ENCODE measurements around the gene DRD3. TPM values are rescaled to one million over a fixed set of nuclear protein-coding genes. Genes with fewer than 3 reads are reported as not detected.
A peak's percentile ranks its signal among the peaks of the same experiment; 100 is the strongest.

The DRD3 gene
- total RNA-seq, 1 experiment from 2014 or later: not detected

GRCh38 chr3:114147251-114147650, 31.6 kb downstream of the DRD3 start:
- H3K4me2 ChIP-seq (ENCODE audit: insufficient read depth, insufficient read length, low read length): no peak overlapping the region
- H4K5ac ChIP-seq (ENCODE audit: insufficient read length, low read depth, low read length): no peak overlapping the region
- H3K18ac ChIP-seq (ENCODE audit: insufficient read length, low read depth, low read length): no peak overlapping the region
- no peak overlapping the region for H2AK5ac ChIP-seq (ENCODE audit: insufficient read length, low read length)
- no peaks in the 10 kb centered on the region for H3K23me2 ChIP-seq (ENCODE audit: insufficient read length, low read depth, low read length, poor library complexity, severe bottlenecking)
- no peak overlapping the region for H2BK5ac ChIP-seq (ENCODE audit: insufficient read length, low read length)
- Mint-ChIP-seq H3K4me3 (no peak overlapping the region), H3K36me3 (ENCODE audit: insufficient read depth in 1 of 3, low read depth in 3 of 3) (no peaks in the 10 kb centered on the region), H3K9me3 (no peaks in the 10 kb centered on the region), H3K4me1 (peaks cover 18 to 26% of the 10 kb centered on the region in 2 experiments), H3K27me3 (ENCODE audit: low read depth) (peaks cover 4% of the 10 kb centered on the region; the same call in 1 of the 2 replicates), H3K27ac (no peak overlapping the region)
- no peaks in the 10 kb centered on the region for H3K79me2 ChIP-seq (ENCODE audit: insufficient read depth, low read length)
- no peaks in the 10 kb centered on the region for H3K9me3 ChIP-seq (ENCODE audit: control insufficient read depth, low read depth, low read length)
- no peak overlapping the region for H3K27ac ChIP-seq (ENCODE audit: insufficient read length, low read depth, low read length)
- no peak overlapping the region for H2BK120ac ChIP-seq (ENCODE audit: low read depth, low read length, poor library complexity, severe bottlenecking)
- H4K91ac ChIP-seq (ENCODE audit: insufficient read length, low read depth, low read length): no peak overlapping the region
- peak; percentile 60 for DNase-seq
- H4K8ac ChIP-seq (replicated peaks; ENCODE audit: insufficient read length, low read depth, low read length): no peak overlapping the region
- no peak overlapping the region for H3K14ac ChIP-seq (ENCODE audit: insufficient read depth, low read length)
- H3K23ac ChIP-seq (ENCODE audit: insufficient read length, low read depth, low read length): no peak overlapping the region
- H3K79me1 ChIP-seq (ENCODE audit: insufficient read depth, low read depth, low read length, poor library complexity, severe bottlenecking): no peaks in the 10 kb centered on the region
- no peaks in the 10 kb centered on the region for H4K20me1 ChIP-seq (ENCODE audit: control insufficient read depth, insufficient read depth, insufficient read length)
- no peak overlapping the region for H3K56ac ChIP-seq (ENCODE audit: insufficient read length, low read depth, low read length)
- no peak overlapping the region for H3K4ac ChIP-seq (ENCODE audit: low read depth, low read length)
- no peak overlapping the region for H3T11ph ChIP-seq (ENCODE audit: low read length)
- no peak overlapping the region for H2BK12ac ChIP-seq (ENCODE audit: insufficient read length, low read depth, low read length)
- no peak overlapping the region for H3K9ac ChIP-seq (ENCODE audit: extremely low read depth, insufficient read length, low read length)
- WGBS (ENCODE audit: extremely low coverage, insufficient read length, low lambda C conversion rate): no CpG with 5 or more reads among the region's 9 CpGs
- H3K27me3 ChIP-seq (ENCODE audit: insufficient read depth, low read length): no peaks in the 10 kb centered on the region
- H2AFZ ChIP-seq (ENCODE audit: low read length): no peak overlapping the region
- no peak overlapping the region for H2BK15ac ChIP-seq (ENCODE audit: low read depth, low read length)
- no peak overlapping the region for H2BK20ac ChIP-seq (ENCODE audit: low read depth, low read length, poor library complexity, severe bottlenecking)
- TF ChIP-seq CTCF (conservative IDR thresholded peaks at IDR 0.05): peak; percentile 48; the same call in 2 of the 3 replicates
- peaks cover 4% of the 10 kb centered on the region; the same call in 1 of the 2 replicates for H3K4me1 ChIP-seq (ENCODE audit: insufficient read depth, low read length)

Measured in H9 (cell line).